GM21576 (cell line): Measurements from ENCODE around the gene AKAP14.
"Not testable (repeated sequence)": the region's sequence is repeated elsewhere in the genome, so short reads cannot be mapped to it uniquely, and the experiment has no call there.

ENCODE experiments used
- ATAC-seq: cut with Tn5 transposase; IDR thresholded peaks from one replicate; pipeline ENCODE4 v1.9.1; 2021; ENCODE audit warnings: mild to moderate bottlenecking, moderate library complexity; ENCODE audit not compliant: unreplicated experiment

Gene AKAP14

GRCh38 chrX:119895843-119896326 is at the start of gene AKAP14:
Gene AKAP14, plus strand, starts transcription at chrX:119895893. Its CDS starts 7,331 bp downstream, at chrX:119903224.
- ATAC-seq: no peak

GRCh38 chrX:119852382-119853353 is 43.0 kb upstream of the AKAP14 start, which contains the start of gene UPF3B:
Gene UPF3B, minus strand, starts transcription at chrX:119852963. Its CDS starts 35 bp downstream, at chrX:119852928.
- ATAC-seq: peak; percentile 93

GRCh38 chrX:119853444-119853843 is 42.2 kb upstream of the AKAP14 start:
- ATAC-seq: no peak

- ATAC-seq: no peak
Measured at GRCh38 chrX:119870626-119871131, 25.0 kb upstream of the AKAP14 start.

GRCh38 chrX:119871245-119871598 is 24.5 kb upstream of the AKAP14 start:
- ATAC-seq: peak; percentile 35

- ATAC-seq: peak; percentile 88
Measured at GRCh38 chrX:119871599-119872395, 23.9 kb upstream of the AKAP14 start, which contains the start of the genes NDUFA1 and RNF113A. Gene NDUFA1, plus strand, starts transcription at chrX:119871832. Its CDS starts 80 bp downstream, at chrX:119871912. Gene RNF113A, minus strand, starts transcription at chrX:119871733. Its CDS starts 120 bp downstream, at chrX:119871613.

GRCh38 chrX:119878740-119879139 is 17.0 kb upstream of the AKAP14 start:
- no peak for ATAC-seq

- no peak for ATAC-seq
Measured at GRCh38 chrX:119880076-119880475, 15.6 kb upstream of the AKAP14 start.

GRCh38 chrX:119880552-119881437 is 14.9 kb upstream of the AKAP14 start:
- peak; percentile 86 for ATAC-seq

GRCh38 chrX:119885554-119886428 is 9.9 kb upstream of the AKAP14 start:
- no peak for ATAC-seq

- ATAC-seq: peak; percentile 75
Measured at GRCh38 chrX:119887721-119888425, 7.8 kb upstream of the AKAP14 start.

- ATAC-seq: not testable (repeated sequence)
Measured at GRCh38 chrX:119890626-119891025, 5.1 kb upstream of the AKAP14 start.

- ATAC-seq: not testable (repeated sequence)
Measured at GRCh38 chrX:119891961-119892692, 3.6 kb upstream of the AKAP14 start.

GRCh38 chrX:119899125-119899524 is 3.4 kb downstream of the AKAP14 start:
- no peak for ATAC-seq

GRCh38 chrX:119900976-119901375 is 5.3 kb downstream of the AKAP14 start:
- no peak for ATAC-seq

- ATAC-seq: no peak
Measured at GRCh38 chrX:119916310-119916709, 20.6 kb downstream of the AKAP14 start.

- ATAC-seq: no peak
Measured at GRCh38 chrX:119917877-119918276, 22.2 kb downstream of the AKAP14 start.
